Kidney epithelial cell (primary cell): ENCODE data around the gene SPTBN4. TPM values are rescaled to one million over a fixed set of nuclear protein-coding genes. Genes with fewer than 3 reads are reported as not detected.
"Not testable (repeated sequence)": the region's sequence is repeated elsewhere in the genome, so short reads cannot be mapped to it uniquely, and the experiment has no call there.

ENCODE experiments used
- DNase-seq: peaks from one replicate; pipeline ENCODE4 v3.0.0-alpha.2; 2010; ENCODE audit warnings: low read depth
- H3K27me3 ChIP-seq: 2 replicates; pipeline ENCODE4 v1.6.0; 2011; ENCODE audit warnings: low read length; ENCODE audit not compliant: control insufficient read depth, insufficient read depth
- H3K36me3 ChIP-seq: 2 replicates; pipeline ENCODE4 v1.5.1; 2011; ENCODE audit warnings: low read length; ENCODE audit not compliant: control insufficient read depth, insufficient read depth
- H3K4me3 ChIP-seq: 2 replicates; pipeline ENCODE4 v1.5.1; 2011; ENCODE audit warnings: low read depth, mild to moderate bottlenecking, control low read depth, low read length
- total RNA-seq: library from RNA; depleted of rRNA; stranded (reverse); fragments of >200 nt; gene quantifications from 2 replicates; pipeline ENCODE4 v1.2.3, GENCODE V29; 2015
- TF ChIP-seq, protein P1 (sequence below): IDR thresholded peaks from 2 replicates; pipeline ENCODE4 v1.5.1; 2011; ENCODE audit warnings: mild to moderate bottlenecking, moderate library complexity, low read length, control low read depth, inconsistent platforms; ENCODE audit not compliant: insufficient read depth, poor library complexity, severe bottlenecking

The SPTBN4 gene
- total RNA-seq, 1 donor from 2014 or later: 2.4 TPM

GRCh38 chr19:40513345-40513678 is 46.5 kb downstream of the SPTBN4 start:
- Histone ChIP-seq H3K27me3 (peaks cover 32% of the 10 kb centered on the region), H3K36me3 (no peaks in the 10 kb centered on the region), H3K4me3 (no peak overlapping the region)
- TF ChIP-seq, protein P1, sequence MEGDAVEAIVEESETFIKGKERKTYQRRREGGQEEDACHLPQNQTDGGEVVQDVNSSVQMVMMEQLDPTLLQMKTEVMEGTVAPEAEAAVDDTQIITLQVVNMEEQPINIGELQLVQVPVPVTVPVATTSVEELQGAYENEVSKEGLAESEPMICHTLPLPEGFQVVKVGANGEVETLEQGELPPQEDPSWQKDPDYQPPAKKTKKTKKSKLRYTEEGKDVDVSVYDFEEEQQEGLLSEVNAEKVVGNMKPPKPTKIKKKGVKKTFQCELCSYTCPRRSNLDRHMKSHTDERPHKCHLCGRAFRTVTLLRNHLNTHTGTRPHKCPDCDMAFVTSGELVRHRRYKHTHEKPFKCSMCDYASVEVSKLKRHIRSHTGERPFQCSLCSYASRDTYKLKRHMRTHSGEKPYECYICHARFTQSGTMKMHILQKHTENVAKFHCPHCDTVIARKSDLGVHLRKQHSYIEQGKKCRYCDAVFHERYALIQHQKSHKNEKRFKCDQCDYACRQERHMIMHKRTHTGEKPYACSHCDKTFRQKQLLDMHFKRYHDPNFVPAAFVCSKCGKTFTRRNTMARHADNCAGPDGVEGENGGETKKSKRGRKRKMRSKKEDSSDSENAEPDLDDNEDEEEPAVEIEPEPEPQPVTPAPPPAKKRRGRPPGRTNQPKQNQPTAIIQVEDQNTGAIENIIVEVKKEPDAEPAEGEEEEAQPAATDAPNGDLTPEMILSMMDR: no peak
- DNase-seq: no peak

- Histone ChIP-seq H3K27me3 (peaks cover 32% of the 10 kb centered on the region), H3K36me3 (no peaks in the 10 kb centered on the region), H3K4me3 (no peak overlapping the region)
- no peak for DNase-seq
- TF ChIP-seq, protein P1: no peak
Measured at GRCh38 chr19:40513741-40514315, 47.0 kb downstream of the SPTBN4 start.

DNA sequence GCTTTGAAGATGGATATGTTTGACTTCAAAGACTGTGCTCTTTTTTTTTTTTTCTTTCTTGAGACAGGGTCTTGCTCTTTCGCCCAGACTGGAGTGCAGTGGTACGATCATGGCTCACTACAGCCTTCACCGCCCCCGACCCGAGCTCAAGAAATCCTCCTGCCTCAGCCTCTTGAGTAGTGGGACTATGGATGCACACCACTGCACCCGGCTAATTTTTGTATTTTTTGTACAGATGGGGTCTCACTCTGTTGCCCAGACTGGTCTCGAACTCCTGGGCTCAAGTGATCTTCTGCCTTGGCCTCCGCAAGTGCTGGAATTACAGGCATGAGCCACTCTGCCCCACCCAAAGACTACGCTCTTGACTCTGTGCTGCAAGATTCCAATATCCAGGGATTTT is 50.4 kb downstream of the SPTBN4 start:
- Histone ChIP-seq H3K36me3 (no peaks in the 10 kb centered on the region), H3K4me3 (no peak overlapping the region), H3K27me3 (peaks cover 40% of the 10 kb centered on the region)
- DNase-seq: no peak
- TF ChIP-seq, protein P1: no peak

GRCh38 chr19:40519352-40520322 is 52.8 kb downstream of the SPTBN4 start:
- no peak overlapping the region for H3K4me3 ChIP-seq
- peaks cover 16% of the 10 kb centered on the region for H3K27me3 ChIP-seq
- TF ChIP-seq, protein P1: no peak
- DNase-seq: no peak
- no peaks in the 10 kb centered on the region for H3K36me3 ChIP-seq

- DNase-seq: no peak
- Histone ChIP-seq H3K36me3 (no peaks in the 10 kb centered on the region), H3K4me3 (no peak overlapping the region), H3K27me3 (peaks cover 12% of the 10 kb centered on the region)
- TF ChIP-seq, protein P1: no peak
Measured at GRCh38 chr19:40521276-40521675, 54.5 kb downstream of the SPTBN4 start.

DNA sequence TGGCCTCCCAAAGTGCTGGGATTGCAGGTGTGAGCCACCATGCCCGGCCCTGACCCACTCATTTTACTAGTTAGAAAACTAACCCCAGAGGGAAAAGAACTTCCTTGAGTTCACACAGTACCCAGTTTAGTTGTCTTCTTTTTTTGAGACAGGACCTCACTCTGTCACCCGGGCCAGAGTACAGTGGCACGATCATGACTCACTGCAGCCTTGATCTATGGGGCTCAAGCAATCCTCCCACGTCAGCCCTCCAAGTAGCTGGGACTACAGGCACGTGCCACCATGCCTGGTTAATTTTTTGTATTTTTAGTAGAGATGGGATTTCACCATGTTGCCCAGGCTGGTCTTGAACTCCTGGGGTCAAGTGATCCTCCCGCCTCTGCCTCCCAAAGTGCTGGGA is 55.1 kb downstream of the SPTBN4 start:
- DNase-seq, H3K36me3 ChIP-seq, H3K4me3 ChIP-seq: not testable (repeated sequence)
- H3K27me3 ChIP-seq: peaks cover 12% of the 10 kb centered on the region
